Liver (tissue), 9 donors: ENCODE data around the gene CLEC4G. TPM values are rescaled to one million over a fixed set of nuclear protein-coding genes. Genes with fewer than 3 reads are reported as not detected.

Experiments
- DNase-seq: peaks from one replicate; pipeline ENCODE4 v3.0.0-alpha.2; 2017; ENCODE audit warnings: low spot score
- H3K27ac ChIP-seq, 2 donors: one replicate each; pipeline ENCODE4 v1.7.0; 2013; ENCODE audit warnings: inconsistent platforms in 2 of 2, low read length in 2 of 2, control low read depth in 1 of 2, low read depth in 1 of 2, mild to moderate bottlenecking in 1 of 2
- H3K27me3 ChIP-seq, 4 donors: one replicate each; pipeline versions ENCODE4 v1.6.1 to v1.7.0; 2013; ENCODE audit warnings: low read length in 3 of 4, inconsistent platforms in 1 of 4, mild to moderate bottlenecking in 1 of 4, moderate library complexity in 1 of 4; ENCODE audit not compliant: control insufficient read depth in 4 of 4, insufficient read depth in 4 of 4
- H3K36me3 ChIP-seq, 4 donors: one replicate each; pipeline versions ENCODE4 v1.6.1 to v1.7.0; 2013; ENCODE audit warnings: low read length in 3 of 4, mild to moderate bottlenecking in 3 of 4, low read depth in 1 of 4, moderate library complexity in 1 of 4; ENCODE audit not compliant: control insufficient read depth in 4 of 4, insufficient read depth in 3 of 4
- H3K4me1 ChIP-seq, 4 donors: one replicate each; pipeline versions ENCODE4 v1.6.1 to v1.7.0; 2013; ENCODE audit warnings: low read length in 3 of 4, mild to moderate bottlenecking in 3 of 4, moderate library complexity in 1 of 4; ENCODE audit not compliant: control insufficient read depth in 4 of 4, insufficient read depth in 4 of 4
- H3K4me3 ChIP-seq, 3 donors: one replicate each; pipeline versions ENCODE4 v1.6.1 to v1.7.0; 2013; ENCODE audit warnings: low read length in 3 of 3, control low read depth in 1 of 3, low read depth in 1 of 3, mild to moderate bottlenecking in 1 of 3
- H3K9ac ChIP-seq, 2 donors: one replicate each; pipeline ENCODE4 v1.7.0; 2013; ENCODE audit warnings: low read length in 2 of 2, mild to moderate bottlenecking in 2 of 2, moderate library complexity in 2 of 2, control low read depth in 1 of 2, low read depth in 1 of 2
- H3K9me3 ChIP-seq, 4 donors: one replicate each; pipeline versions ENCODE4 v1.6.1 to v1.7.0; 2013; ENCODE audit warnings: low read length in 3 of 4; ENCODE audit not compliant: control insufficient read depth in 4 of 4
- CTCF ChIP-seq: fragments of 150-350 bp; IDR thresholded peaks from 2 replicates; pipeline ENCODE4 v1.5.1; 2017; ENCODE audit warnings: improper control_type of control experiment, low read depth, low read length; ENCODE audit not compliant: missing input control
- EGR1 ChIP-seq, 2 donors: IDR thresholded peaks; 2 replicates each; pipeline ENCODE4 v1.6.1; 2016 to 2018; ENCODE audit warnings: antibody characterized with exemption in 2 of 2, low read depth in 2 of 2
- FOXA1 ChIP-seq: IDR thresholded peaks from 2 replicates; pipeline ENCODE4 v1.6.1; 2016; ENCODE audit warnings: antibody characterized with exemption
- FOXA2 ChIP-seq: IDR thresholded peaks from 2 replicates; pipeline ENCODE4 v1.6.1; 2016; ENCODE audit warnings: antibody characterized with exemption
- GABPA ChIP-seq, 2 donors: IDR thresholded peaks in 1 of 2; conservative IDR thresholded peaks in 1 of 2; 2 replicates each; pipeline ENCODE4 v1.6.1; 2016; ENCODE audit warnings: antibody characterized with exemption in 2 of 2, mild to moderate bottlenecking in 1 of 2, moderate library complexity in 1 of 2
- HNF4A ChIP-seq, 2 donors: conservative IDR thresholded peaks; 2 replicates each; pipeline ENCODE4 v1.6.1; 2016; ENCODE audit warnings: antibody characterized with exemption in 2 of 2, mild to moderate bottlenecking in 2 of 2
- HNF4G ChIP-seq: IDR thresholded peaks from 2 replicates; pipeline ENCODE4 v1.6.1; 2016; ENCODE audit warnings: antibody characterized with exemption
- JUND ChIP-seq, 2 donors: IDR thresholded peaks; 2 replicates each; pipeline ENCODE4 v1.6.1; 2016; ENCODE audit warnings: antibody characterized with exemption in 2 of 2
- RXRA ChIP-seq, 2 donors: IDR thresholded peaks; 2 replicates each; pipeline ENCODE4 v1.6.1; 2017 to 2018; ENCODE audit warnings: antibody characterized with exemption in 2 of 2, mild to moderate bottlenecking in 1 of 2
- SP1 ChIP-seq: IDR thresholded peaks from 2 replicates; pipeline ENCODE4 v1.6.1; 2018; ENCODE audit warnings: antibody characterized with exemption, mild to moderate bottlenecking
- TAF1 ChIP-seq: conservative IDR thresholded peaks from 2 replicates; pipeline ENCODE4 v1.6.1; 2016; ENCODE audit warnings: antibody characterized with exemption, mild to moderate bottlenecking
- YY1 ChIP-seq: IDR thresholded peaks from 2 replicates; pipeline ENCODE4 v1.6.1; 2016; ENCODE audit warnings: antibody characterized with exemption, mild to moderate bottlenecking
- WGBS: extraction: QIAGEN DNeasy Blood & Tissue Kit; methylation state at CpG from one replicate; pipeline ENCODE4 v1.1.7; 2013; 5-methylcytosine and 5-hydroxymethylcytosine counted together
- polyA plus RNA-seq, 2 donors: library from polyadenylated mRNA; stranded (reverse) in 1 of 2; unstranded in 1 of 2; fragments of 200-250 nt in 1 of 2; fragments of >200 nt in 1 of 2; fragmentation: Nextera tagmentation in 1 of 2; extraction: Ambion mirVana in 1 of 2; gene quantifications; one replicate each; pipeline versions ENCODE4 v1.2.1 to v1.2.3, GENCODE V29; 2013 to 2015
- total RNA-seq, 2 donors: library from RNA; depleted of rRNA; stranded (reverse); fragments of >200 nt; gene quantifications; one replicate each; pipeline ENCODE4 v1.2.3, GENCODE V29; 2014
- TF ChIP-seq, protein P1 (sequence below): IDR thresholded peaks from 2 replicates; pipeline ENCODE4 v1.6.1; 2016; ENCODE audit warnings: antibody characterized with exemption
- donor health status: healthy.
- donor health status: healthy.
- donor health status: healthy.
- donor health status: healthy.
- donor health status: healthy.

Gene CLEC4G
- total and polyA plus RNA-seq, 4 donors, result 7.7 to 69.0 (median 45.6) TPM

- TF ChIP-seq CTCF, result no peak
- no peak for TF ChIP-seq YY1
- TF ChIP-seq GABPA (IDR thresholded peaks at IDR 0.05 in 1 of 2, conservative IDR thresholded peaks at IDR 0.05 in 1 of 2), result no peak
- no peak for TF ChIP-seq FOXA1
- TF ChIP-seq SP1, result no peak
Measured at GRCh38 chr19:7779631-7780486, 47.9 kb upstream of the CLEC4G start (continued).

GRCh38 chr19:7778081-7778480 lies 46.2 kb upstream of the CLEC4G start:
- Histone ChIP-seq H3K36me3 (no peaks in the 10 kb centered on the region), H3K4me3 (no peak overlapping the region), H3K27me3 (no peaks in the 10 kb centered on the region), H3K9me3 (peaks cover 0 to 3% (median 0%) of the 10 kb centered on the region in 4 donors), H3K4me1 (no peaks in the 10 kb centered on the region), H3K27ac (no peak overlapping the region), H3K9ac (no peak overlapping the region)
- 62% methylated on average over 5 of the region's 5 CpGs for WGBS
- TF ChIP-seq, protein P1, sequence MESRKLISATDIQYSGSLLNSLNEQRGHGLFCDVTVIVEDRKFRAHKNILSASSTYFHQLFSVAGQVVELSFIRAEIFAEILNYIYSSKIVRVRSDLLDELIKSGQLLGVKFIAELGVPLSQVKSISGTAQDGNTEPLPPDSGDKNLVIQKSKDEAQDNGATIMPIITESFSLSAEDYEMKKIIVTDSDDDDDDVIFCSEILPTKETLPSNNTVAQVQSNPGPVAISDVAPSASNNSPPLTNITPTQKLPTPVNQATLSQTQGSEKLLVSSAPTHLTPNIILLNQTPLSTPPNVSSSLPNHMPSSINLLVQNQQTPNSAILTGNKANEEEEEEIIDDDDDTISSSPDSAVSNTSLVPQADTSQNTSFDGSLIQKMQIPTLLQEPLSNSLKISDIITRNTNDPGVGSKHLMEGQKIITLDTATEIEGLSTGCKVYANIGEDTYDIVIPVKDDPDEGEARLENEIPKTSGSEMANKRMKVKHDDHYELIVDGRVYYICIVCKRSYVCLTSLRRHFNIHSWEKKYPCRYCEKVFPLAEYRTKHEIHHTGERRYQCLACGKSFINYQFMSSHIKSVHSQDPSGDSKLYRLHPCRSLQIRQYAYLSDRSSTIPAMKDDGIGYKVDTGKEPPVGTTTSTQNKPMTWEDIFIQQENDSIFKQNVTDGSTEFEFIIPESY, result no peak
- TF ChIP-seq GABPA (IDR thresholded peaks at IDR 0.05 in 1 of 2, conservative IDR thresholded peaks at IDR 0.05 in 1 of 2) (no peak), YY1 (no peak)
- DNase-seq, result no peak

- 88% methylated on average over 9 of the region's 9 CpGs for WGBS
- Histone ChIP-seq H3K4me3 (no peak overlapping the region), H3K9me3 (peaks cover 0 to 3% (median 0%) of the 10 kb centered on the region in 4 donors), H3K27ac (no peak overlapping the region), H3K4me1 (no peaks in the 10 kb centered on the region), H3K36me3 (no peaks in the 10 kb centered on the region), H3K9ac (no peak overlapping the region), H3K27me3 (no peaks in the 10 kb centered on the region)
- TF ChIP-seq FOXA2 (no peak), HNF4A (conservative IDR thresholded peaks at IDR 0.05) (no peak), RXRA (IDR thresholded peaks at IDR 0.05) (no peak), EGR1 (IDR thresholded peaks at IDR 0.05; ENCODE audit: low read depth in 2 of 2) (no peak), JUND (IDR thresholded peaks at IDR 0.05) (no peak)
- DNase-seq, result no peak
Measured at GRCh38 chr19:7775761-7776160, 43.9 kb upstream of the CLEC4G start.

DNA sequence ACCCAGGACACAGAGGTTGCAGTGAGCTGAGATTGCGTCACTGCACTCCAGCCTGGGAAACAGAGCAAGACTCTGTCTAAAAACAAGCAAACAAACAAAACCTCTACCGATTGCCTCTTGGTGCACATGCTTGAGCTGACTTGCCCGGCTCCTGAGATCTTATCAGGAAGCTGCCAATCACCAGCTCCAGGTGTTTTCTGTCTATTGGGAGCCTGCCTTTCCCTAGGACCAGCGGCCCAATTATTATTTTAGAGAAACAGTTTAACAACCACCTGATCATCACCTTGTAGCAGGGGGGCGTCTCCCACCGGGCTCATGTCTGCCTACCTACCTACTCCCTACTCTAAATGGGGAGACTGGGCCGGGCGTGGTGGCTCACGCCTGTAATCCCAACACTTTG lies 41.9 kb upstream of the CLEC4G start:
- Histone ChIP-seq H3K27me3 (no peaks in the 10 kb centered on the region), H3K9me3 (no peaks in the 10 kb centered on the region), H3K36me3 (no peaks in the 10 kb centered on the region), H3K4me3 (no peak overlapping the region), H3K9ac (no peak overlapping the region), H3K4me1 (no peaks in the 10 kb centered on the region), H3K27ac (no peak overlapping the region)
- WGBS, result 70% methylated on average over 9 of the region's 9 CpGs
- no peak for DNase-seq
- TF ChIP-seq CTCF, result no peak
- TF ChIP-seq, protein P1, result no peak
- TF ChIP-seq SP1, result no peak
- no peak for TF ChIP-seq GABPA (IDR thresholded peaks at IDR 0.05 in 1 of 2, conservative IDR thresholded peaks at IDR 0.05 in 1 of 2)
- TF ChIP-seq HNF4G, result no peak
- TF ChIP-seq TAF1, result no peak
- TF ChIP-seq RXRA (IDR thresholded peaks at IDR 0.05), result no peak
- TF ChIP-seq EGR1 (IDR thresholded peaks at IDR 0.05; ENCODE audit: low read depth in 2 of 2), result no peak
